ENCODE results near the gene SYT17.

Gene SYT17

GRCh38 chr16:19238406-19238805 lies 70.4 kb downstream of the SYT17 start:
- Histone ChIP-seq H2AFZ (ENCODE audit: low read length) (no peak overlapping the region), H3K4me3 (ENCODE audit: low read depth, low read length, poor library complexity, severe bottlenecking) (no peak overlapping the region), H3K9me3 (ENCODE audit: low read length) (peaks cover 14% of the 10 kb centered on the region), H3K27ac (ENCODE audit: low read depth, low read length, poor library complexity, severe bottlenecking) (no peak overlapping the region), H3K27me3 (ENCODE audit: insufficient read depth, low read length) (no peaks in the 10 kb centered on the region), H3K4me1 (ENCODE audit: insufficient read depth, low read length, severe bottlenecking) (no peaks in the 10 kb centered on the region), H3F3A (ENCODE audit: insufficient read depth, low read length) (no peaks in the 10 kb centered on the region), H3K4me2 (ENCODE audit: low read length) (no peak overlapping the region), H4K20me1 (ENCODE audit: insufficient read depth, low read length) (no peaks in the 10 kb centered on the region), H3K9ac (ENCODE audit: low read length) (no peak overlapping the region), H3K79me2 (ENCODE audit: insufficient read depth, low read length) (no peaks in the 10 kb centered on the region), H3K9me2 (ENCODE audit: low read depth, low read length) (no peaks in the 10 kb centered on the region), H3K36me3 (ENCODE audit: insufficient read depth, low read length) (no peaks in the 10 kb centered on the region)
- TF ChIP-seq, protein P1, sequence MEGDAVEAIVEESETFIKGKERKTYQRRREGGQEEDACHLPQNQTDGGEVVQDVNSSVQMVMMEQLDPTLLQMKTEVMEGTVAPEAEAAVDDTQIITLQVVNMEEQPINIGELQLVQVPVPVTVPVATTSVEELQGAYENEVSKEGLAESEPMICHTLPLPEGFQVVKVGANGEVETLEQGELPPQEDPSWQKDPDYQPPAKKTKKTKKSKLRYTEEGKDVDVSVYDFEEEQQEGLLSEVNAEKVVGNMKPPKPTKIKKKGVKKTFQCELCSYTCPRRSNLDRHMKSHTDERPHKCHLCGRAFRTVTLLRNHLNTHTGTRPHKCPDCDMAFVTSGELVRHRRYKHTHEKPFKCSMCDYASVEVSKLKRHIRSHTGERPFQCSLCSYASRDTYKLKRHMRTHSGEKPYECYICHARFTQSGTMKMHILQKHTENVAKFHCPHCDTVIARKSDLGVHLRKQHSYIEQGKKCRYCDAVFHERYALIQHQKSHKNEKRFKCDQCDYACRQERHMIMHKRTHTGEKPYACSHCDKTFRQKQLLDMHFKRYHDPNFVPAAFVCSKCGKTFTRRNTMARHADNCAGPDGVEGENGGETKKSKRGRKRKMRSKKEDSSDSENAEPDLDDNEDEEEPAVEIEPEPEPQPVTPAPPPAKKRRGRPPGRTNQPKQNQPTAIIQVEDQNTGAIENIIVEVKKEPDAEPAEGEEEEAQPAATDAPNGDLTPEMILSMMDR (IDR thresholded peaks at IDR 0.05; ENCODE audit: low read length), result no peak
- TF ChIP-seq EZH2 (IDR thresholded peaks at IDR 0.05; ENCODE audit: borderline replicate concordance, low read length), result no peak

DNA sequence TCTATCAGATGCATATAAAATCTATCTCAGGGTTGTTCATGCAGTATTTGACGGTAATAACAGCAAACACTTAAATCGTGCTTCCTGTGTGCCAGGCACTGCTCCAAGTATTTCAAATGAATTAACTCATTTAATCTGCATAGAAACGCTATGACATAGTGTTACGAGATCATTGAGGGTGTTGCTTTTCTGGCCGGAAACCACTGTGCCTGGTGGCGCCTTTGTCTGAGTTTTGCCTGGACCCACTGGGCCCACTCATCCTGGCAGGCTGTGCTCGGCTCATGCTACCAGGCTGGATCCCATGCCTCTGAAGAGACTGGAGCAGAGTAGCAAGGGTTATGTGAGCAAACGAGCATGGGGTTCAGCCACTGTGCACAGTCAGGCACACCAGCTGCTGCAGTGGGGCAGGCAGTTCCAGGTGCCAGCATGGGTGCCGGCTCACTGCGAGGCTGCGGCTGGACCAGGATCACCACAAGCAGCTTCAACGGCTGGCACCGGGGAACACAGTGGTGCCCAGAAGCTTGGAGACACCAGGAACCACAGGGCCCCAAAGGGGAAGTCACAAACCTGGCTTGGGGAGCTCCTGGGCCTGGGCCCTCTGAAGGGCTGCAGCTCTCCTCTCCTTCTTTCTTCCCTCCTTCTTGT lies 71.6 kb downstream of the SYT17 start:
- Histone ChIP-seq H3K4me2 (ENCODE audit: low read length) (no peak overlapping the region), H3K4me3 (ENCODE audit: low read depth, low read length, poor library complexity, severe bottlenecking) (no peak overlapping the region), H2AFZ (ENCODE audit: low read length) (no peak overlapping the region), H4K20me1 (ENCODE audit: insufficient read depth, low read length) (no peaks in the 10 kb centered on the region), H3K27ac (ENCODE audit: low read depth, low read length, poor library complexity, severe bottlenecking) (no peak overlapping the region), H3K9me2 (ENCODE audit: low read depth, low read length) (no peaks in the 10 kb centered on the region), H3K79me2 (ENCODE audit: insufficient read depth, low read length) (no peaks in the 10 kb centered on the region), H3K27me3 (ENCODE audit: insufficient read depth, low read length) (no peaks in the 10 kb centered on the region), H3K36me3 (ENCODE audit: insufficient read depth, low read length) (no peaks in the 10 kb centered on the region), H3K9me3 (ENCODE audit: low read length) (peaks cover 14% of the 10 kb centered on the region), H3F3A (ENCODE audit: insufficient read depth, low read length) (no peaks in the 10 kb centered on the region), H3K9ac (ENCODE audit: low read length) (no peak overlapping the region), H3K4me1 (ENCODE audit: insufficient read depth, low read length, severe bottlenecking) (no peaks in the 10 kb centered on the region)
- TF ChIP-seq EZH2 (IDR thresholded peaks at IDR 0.05; ENCODE audit: borderline replicate concordance, low read length), result no peak
- TF ChIP-seq, protein P1 (IDR thresholded peaks at IDR 0.05; ENCODE audit: low read length), result no peak

DNA sequence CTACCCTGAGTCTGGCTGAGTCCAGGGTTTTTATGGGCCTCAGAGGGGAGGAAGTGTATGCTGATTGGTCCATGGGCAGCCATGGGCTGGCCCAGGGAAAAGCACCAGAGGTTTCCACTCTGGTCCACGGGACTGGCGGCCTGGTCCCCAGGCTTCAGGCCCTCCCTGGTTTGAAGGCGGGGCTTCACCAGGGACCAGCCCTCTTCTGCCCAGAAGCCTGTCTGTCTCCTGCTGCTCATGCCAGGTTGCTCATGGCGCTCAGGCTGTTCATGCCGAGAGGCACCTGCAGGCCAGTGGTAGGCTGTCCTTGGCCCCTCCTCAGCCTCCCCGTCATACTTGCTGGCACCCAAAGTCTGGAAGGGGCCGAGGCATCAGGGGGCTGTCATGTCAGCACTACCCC lies 72.5 kb downstream of the SYT17 start:
- Histone ChIP-seq H3K36me3 (ENCODE audit: insufficient read depth, low read length) (no peaks in the 10 kb centered on the region), H2AFZ (ENCODE audit: low read length) (no peak overlapping the region), H3K4me1 (ENCODE audit: insufficient read depth, low read length, severe bottlenecking) (no peaks in the 10 kb centered on the region), H3K9ac (ENCODE audit: low read length) (no peak overlapping the region), H3K9me2 (ENCODE audit: low read depth, low read length) (no peaks in the 10 kb centered on the region), H3K27ac (ENCODE audit: low read depth, low read length, poor library complexity, severe bottlenecking) (no peak overlapping the region), H3F3A (ENCODE audit: insufficient read depth, low read length) (no peaks in the 10 kb centered on the region), H3K9me3 (ENCODE audit: low read length) (peaks cover 8% of the 10 kb centered on the region), H4K20me1 (ENCODE audit: insufficient read depth, low read length) (no peaks in the 10 kb centered on the region), H3K4me3 (ENCODE audit: low read depth, low read length, poor library complexity, severe bottlenecking) (no peak overlapping the region), H3K4me2 (ENCODE audit: low read length) (no peak overlapping the region), H3K79me2 (ENCODE audit: insufficient read depth, low read length) (no peaks in the 10 kb centered on the region), H3K27me3 (ENCODE audit: insufficient read depth, low read length) (no peaks in the 10 kb centered on the region)
- TF ChIP-seq, protein P1 (IDR thresholded peaks at IDR 0.05; ENCODE audit: low read length), result no peak
- no peak for TF ChIP-seq EZH2 (IDR thresholded peaks at IDR 0.05; ENCODE audit: borderline replicate concordance, low read length)

Data from OCI-LY1 (cell line).